ENCODE results near the gene BAIAP2L2.
"Not testable (repeated sequence)": the region's sequence is repeated elsewhere in the genome, so short reads cannot be mapped to it uniquely, and the experiment has no call there.

BAIAP2L2 gene

GRCh38 chr22:38037367-38038150 lies 72.9 kb downstream of the BAIAP2L2 start:
- DNase-seq (ENCODE audit: low spot score), result not testable (repeated sequence)

GRCh38 chr22:38036392-38037062 lies 74.0 kb downstream of the BAIAP2L2 start:
- DNase-seq (ENCODE audit: low spot score), result no peak

GRCh38 chr22:38035530-38035885 lies 75.0 kb downstream of the BAIAP2L2 start:
- no peak for DNase-seq (ENCODE audit: low spot score)
